SK-N-SH (cell line): ENCODE results near the gene CDO1.

Experiments used
- CTCF ChIP-seq: fragments of 200-600 bp; sonication (generic); IDR thresholded peaks from 2 replicates; pipeline ENCODE4 v1.6.1; 2017; ENCODE audit warnings: antibody characterized with exemption, mild to moderate bottlenecking, moderate library complexity
- EP300 ChIP-seq, 2 experiments: IDR thresholded peaks; 2 replicates each; pipeline versions ENCODE4 v1.4.0 to v1.6.1; 2012; ENCODE audit warnings: borderline replicate concordance in 1 of 2, low read depth in 1 of 2, low read length in 1 of 2
- POLR2AphosphoS5 ChIP-seq: IDR thresholded peaks from 2 replicates; pipeline ENCODE4 v1.6.1; 2012; ENCODE audit warnings: low read depth, low read length
- RAD21 ChIP-seq: IDR thresholded peaks from 2 replicates; pipeline ENCODE4 v1.6.1; 2012; ENCODE audit warnings: mild to moderate bottlenecking, low read length
- RCOR1 ChIP-seq: fragments of 150-350 bp; IDR thresholded peaks from 2 replicates; pipeline ENCODE4 v1.6.1; 2017; ENCODE audit warnings: antibody characterized with exemption, low read length
- SMC3 ChIP-seq: IDR thresholded peaks from 2 replicates; pipeline ENCODE4 v1.6.1; 2012; ENCODE audit warnings: low read depth, low read length, improper control_type of control experiment

- no peak for TF ChIP-seq RCOR1
- TF ChIP-seq POLR2AphosphoS5 = no peak
- TF ChIP-seq CTCF = no peak
- no peak for TF ChIP-seq EP300 (IDR thresholded peaks at IDR 0.05; ENCODE audit: borderline replicate concordance in 1 of 2, low read depth in 1 of 2, low read length in 1 of 2)
- TF ChIP-seq RAD21 = no peak
- TF ChIP-seq SMC3 = no peak
Observed at GRCh38 chr5:115829913-115830312, 13.5 kb upstream of the CDO1 start.
